K562 (cell line): ENCODE measurements around the gene PHF21A. TPM values are rescaled to one million over a fixed set of nuclear protein-coding genes. Genes with fewer than 3 reads are reported as not detected.

ENCODE experiments used
- ADNP ChIP-seq: fragments of 200-800 bp; sonication (Bioruptor generic); IDR thresholded peaks from 2 replicates; pipeline ENCODE4 v1.6.1; 2016; ENCODE audit warnings: missing genetic modification characterization, missing compliant biosample characterization
- DMBX1 ChIP-seq: fragments of 250-450 bp; sonication (Bioruptor Pico); IDR thresholded peaks from 2 replicates; pipeline ENCODE4 v1.8.0; 2022; ENCODE audit warnings: inconsistent platforms, mild to moderate bottlenecking, moderate library complexity, borderline replicate concordance
- NBN ChIP-seq: fragments of 450-650 bp; IDR thresholded peaks from 2 replicates; pipeline ENCODE4 v1.6.1; 2016; ENCODE audit warnings: low read depth, mild to moderate bottlenecking
- NFE2L1 ChIP-seq: fragments of 450-650 bp; IDR thresholded peaks from 2 replicates; pipeline ENCODE4 v1.6.1; 2016; ENCODE audit warnings: missing genetic modification characterization, low read depth, mild to moderate bottlenecking, missing compliant biosample characterization, moderate library complexity, borderline replicate concordance
- RBM22 ChIP-seq: fragments of 200-400 bp; formaldehyde crosslinking; IDR thresholded peaks from 2 replicates; pipeline ENCODE4 v1.6.1; 2018; ENCODE audit warnings: low read length, low read depth; ENCODE audit not compliant: poor library complexity, severe bottlenecking
- TARDBP ChIP-seq: fragments of 450-650 bp; IDR thresholded peaks from 2 replicates; pipeline ENCODE4 v1.6.1; 2016
- TCF3 ChIP-seq: sonication (generic); formaldehyde crosslinking; IDR thresholded peaks from 2 replicates; pipeline ENCODE4 v1.4.0; 2020; ENCODE audit warnings: mild to moderate bottlenecking, missing genetic modification reagents
- TOE1 ChIP-seq, 2 experiments: fragments of 450-650 bp in 1 of 2; sonication (generic) in 1 of 2; formaldehyde crosslinking in 1 of 2; IDR thresholded peaks; 2 replicates each; pipeline versions ENCODE4 v1.7.1 to v1.8.0; 2016 to 2022; ENCODE audit warnings: borderline replicate concordance in 2 of 2, mild to moderate bottlenecking in 2 of 2, antibody characterized with exemption in 1 of 2, inconsistent platforms in 1 of 2, low read depth in 1 of 2, missing genetic modification reagents in 1 of 2, moderate library complexity in 1 of 2
- ZFP36 ChIP-seq: fragments of 150-350 bp; IDR thresholded peaks from 2 replicates; pipeline ENCODE4 v1.6.1; 2018; ENCODE audit warnings: low read length, low read depth; ENCODE audit not compliant: partially characterized antibody
- ZFX ChIP-seq: sonication (generic); formaldehyde crosslinking; IDR thresholded peaks from 2 replicates; pipeline ENCODE4 v1.8.0; 2022; ENCODE audit warnings: mild to moderate bottlenecking, missing genetic modification reagents, moderate library complexity
- ZNF134 ChIP-seq: fragments of 250-450 bp; sonication (Bioruptor Pico); conservative IDR thresholded peaks from 2 replicates; pipeline ENCODE4 v1.4.0; 2020
- ZNF584 ChIP-seq: fragments of 200-800 bp; sonication (Bioruptor generic); IDR thresholded peaks from 2 replicates; pipeline ENCODE4 v1.6.1; 2016; ENCODE audit warnings: low read depth, mild to moderate bottlenecking, missing genetic modification characterization, missing compliant biosample characterization
- ZNF778 ChIP-seq: fragments of 450-650 bp; formaldehyde crosslinking; IDR thresholded peaks from 2 replicates; pipeline ENCODE4 v1.4.0; 2020; ENCODE audit warnings: mild to moderate bottlenecking, moderate library complexity
- polyA plus RNA-seq, 8 experiments: library from polyadenylated mRNA; depleted of rRNA in 4 of 8; stranded (reverse) in 5 of 8; unstranded in 3 of 8; fragments of >200 nt; fragmentation: Nextera tagmentation in 2 of 8; fragmentation: Illumina TruSeq in 1 of 8; extraction: Ambion mirVana in 2 of 8; extraction: Trizol in 1 of 8; gene quantifications; 2 replicates each; pipeline versions ENCODE4 v1.2.1 to v1.2.3, GENCODE V29; 2011 to 2014; ENCODE audit warnings: inconsistent platforms in 1 of 8, missing spikeins in 1 of 8
- total RNA-seq, 7 experiments: library from RNA; depleted of rRNA in 6 of 7; stranded (reverse); fragments of >200 nt in 6 of 7; fragmentation: Illumina TruSeq in 2 of 7; extraction: Trizol in 2 of 7; gene quantifications; 2 replicates each; pipeline versions ENCODE4 v1.2.1 to v1.2.3, GENCODE V29; 2011 to 2021; ENCODE audit warnings: low replicate concordance in 1 of 7
- TF ChIP-seq, protein P1 (sequence below): fragments of 450-650 bp; IDR thresholded peaks from 2 replicates; pipeline ENCODE4 v1.6.1; 2017; ENCODE audit warnings: antibody characterized with exemption
- TF ChIP-seq, protein P2 (sequence below): fragments of 450-650 bp; IDR thresholded peaks from 2 replicates; pipeline ENCODE4 v1.6.1; 2016; ENCODE audit warnings: antibody characterized with exemption
- TF ChIP-seq, protein P3 (sequence below): fragments of 200-800 bp; sonication (Bioruptor generic); IDR thresholded peaks from 2 replicates; pipeline ENCODE4 v1.6.1; 2017; ENCODE audit warnings: missing genetic modification characterization, missing compliant biosample characterization
- TF ChIP-seq, protein P4 (sequence below): fragments of 450-650 bp; IDR thresholded peaks from 2 replicates; pipeline ENCODE4 v1.7.0; 2016; ENCODE audit warnings: borderline replicate concordance
- TF ChIP-seq, protein P5 (sequence below): fragments of 450-650 bp; IDR thresholded peaks from one replicate; pipeline ENCODE4 v1.6.1; 2018; ENCODE audit warnings: mild to moderate bottlenecking, moderate library complexity; ENCODE audit not compliant: partially characterized antibody

The PHF21A gene
- total and polyA plus RNA-seq, 9 of the 15 experiments (the other 6 are each of a cell fraction or from before 2014, with no cell fraction given) = 1.5 to 32.4 (median 10.7) TPM

DNA sequence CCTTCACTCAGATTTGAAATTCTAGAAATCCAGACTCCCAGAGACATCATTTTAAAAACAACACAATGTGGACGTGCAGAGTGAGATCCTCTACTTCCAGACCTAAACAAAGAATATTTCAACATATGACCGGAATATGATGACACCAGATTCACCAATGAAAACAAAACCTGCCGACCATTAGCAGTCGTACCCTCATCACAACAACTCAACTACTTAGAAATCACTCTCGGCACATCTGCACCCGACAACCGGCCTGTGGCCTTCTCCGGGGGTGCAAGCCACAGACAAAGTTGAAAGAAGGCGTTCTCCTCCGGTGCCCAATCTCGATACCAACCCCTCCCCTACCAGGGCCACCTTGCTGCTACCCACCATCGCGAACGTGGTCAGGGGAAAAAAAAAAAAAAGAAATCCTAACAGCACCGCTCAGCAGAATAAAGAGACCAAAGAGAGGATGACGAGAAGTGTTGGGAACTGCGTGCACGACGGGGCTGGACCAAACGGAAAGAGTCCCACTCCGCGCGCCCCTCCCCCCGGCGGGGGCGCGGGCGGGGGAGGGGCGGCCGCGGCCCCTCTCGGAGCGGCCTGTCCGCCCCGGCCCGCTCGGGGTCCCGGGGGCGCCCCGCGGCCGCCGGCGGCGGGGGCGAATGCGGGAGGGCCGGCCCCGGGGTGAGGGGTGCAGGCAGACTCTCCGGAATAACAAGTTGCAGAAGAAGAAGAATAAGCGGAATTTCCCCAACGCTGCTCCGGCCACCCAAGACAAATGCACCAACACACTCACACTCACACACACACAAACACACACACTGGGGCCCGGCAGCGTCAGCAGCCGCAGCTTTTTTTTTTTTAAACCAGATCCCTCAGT, 1.7 kb downstream of the PHF21A start (continued):
- TF ChIP-seq, protein P1, sequence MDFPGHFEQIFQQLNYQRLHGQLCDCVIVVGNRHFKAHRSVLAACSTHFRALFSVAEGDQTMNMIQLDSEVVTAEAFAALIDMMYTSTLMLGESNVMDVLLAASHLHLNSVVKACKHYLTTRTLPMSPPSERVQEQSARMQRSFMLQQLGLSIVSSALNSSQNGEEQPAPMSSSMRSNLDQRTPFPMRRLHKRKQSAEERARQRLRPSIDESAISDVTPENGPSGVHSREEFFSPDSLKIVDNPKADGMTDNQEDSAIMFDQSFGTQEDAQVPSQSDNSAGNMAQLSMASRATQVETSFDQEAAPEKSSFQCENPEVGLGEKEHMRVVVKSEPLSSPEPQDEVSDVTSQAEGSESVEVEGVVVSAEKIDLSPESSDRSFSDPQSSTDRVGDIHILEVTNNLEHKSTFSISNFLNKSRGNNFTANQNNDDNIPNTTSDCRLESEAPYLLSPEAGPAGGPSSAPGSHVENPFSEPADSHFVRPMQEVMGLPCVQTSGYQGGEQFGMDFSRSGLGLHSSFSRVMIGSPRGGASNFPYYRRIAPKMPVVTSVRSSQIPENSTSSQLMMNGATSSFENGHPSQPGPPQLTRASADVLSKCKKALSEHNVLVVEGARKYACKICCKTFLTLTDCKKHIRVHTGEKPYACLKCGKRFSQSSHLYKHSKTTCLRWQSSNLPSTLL = no peak
- TF ChIP-seq, protein P2, sequence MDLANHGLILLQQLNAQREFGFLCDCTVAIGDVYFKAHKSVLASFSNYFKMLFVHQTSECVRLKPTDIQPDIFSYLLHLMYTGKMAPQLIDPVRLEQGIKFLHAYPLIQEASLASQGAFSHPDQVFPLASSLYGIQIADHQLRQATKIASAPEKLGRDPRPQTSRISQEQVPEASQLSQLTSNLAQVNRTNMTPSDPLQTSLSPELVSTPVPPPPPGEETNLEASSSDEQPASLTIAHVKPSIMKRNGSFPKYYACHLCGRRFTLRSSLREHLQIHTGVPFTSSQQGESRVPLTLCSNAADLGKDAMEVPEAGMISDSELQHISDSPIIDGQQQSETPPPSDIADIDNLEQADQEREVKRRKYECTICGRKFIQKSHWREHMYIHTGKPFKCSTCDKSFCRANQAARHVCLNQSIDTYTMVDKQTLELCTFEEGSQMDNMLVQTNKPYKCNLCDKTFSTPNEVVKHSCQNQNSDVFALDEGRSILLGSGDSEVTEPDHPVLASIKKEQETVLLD = 0 out of 2 replicates have a peak, but pooled peaks have one; percentile 37
- TF ChIP-seq, protein P3, sequence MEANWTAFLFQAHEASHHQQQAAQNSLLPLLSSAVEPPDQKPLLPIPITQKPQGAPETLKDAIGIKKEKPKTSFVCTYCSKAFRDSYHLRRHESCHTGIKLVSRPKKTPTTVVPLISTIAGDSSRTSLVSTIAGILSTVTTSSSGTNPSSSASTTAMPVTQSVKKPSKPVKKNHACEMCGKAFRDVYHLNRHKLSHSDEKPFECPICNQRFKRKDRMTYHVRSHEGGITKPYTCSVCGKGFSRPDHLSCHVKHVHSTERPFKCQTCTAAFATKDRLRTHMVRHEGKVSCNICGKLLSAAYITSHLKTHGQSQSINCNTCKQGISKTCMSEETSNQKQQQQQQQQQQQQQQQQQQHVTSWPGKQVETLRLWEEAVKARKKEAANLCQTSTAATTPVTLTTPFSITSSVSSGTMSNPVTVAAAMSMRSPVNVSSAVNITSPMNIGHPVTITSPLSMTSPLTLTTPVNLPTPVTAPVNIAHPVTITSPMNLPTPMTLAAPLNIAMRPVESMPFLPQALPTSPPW (CRISPR knock-in tag) = peak; percentile 76
- TF ChIP-seq ZNF134 (CRISPR knock-in tag) = no peak
- no peak for TF ChIP-seq DMBX1
- peak; percentile 59; the same call in 1 of the 2 replicates for TF ChIP-seq NBN
- TF ChIP-seq ZFX (CRISPR knock-in tag) = peak; percentile 67
- no peak for TF ChIP-seq RBM22
- TF ChIP-seq TARDBP = no peak
- TF ChIP-seq NFE2L1 (tag) = no peak
- TF ChIP-seq ZNF778 (CRISPR knock-in tag) = no peak
- no peak for TF ChIP-seq ZNF584 (CRISPR knock-in tag)
- TF ChIP-seq, protein P4, sequence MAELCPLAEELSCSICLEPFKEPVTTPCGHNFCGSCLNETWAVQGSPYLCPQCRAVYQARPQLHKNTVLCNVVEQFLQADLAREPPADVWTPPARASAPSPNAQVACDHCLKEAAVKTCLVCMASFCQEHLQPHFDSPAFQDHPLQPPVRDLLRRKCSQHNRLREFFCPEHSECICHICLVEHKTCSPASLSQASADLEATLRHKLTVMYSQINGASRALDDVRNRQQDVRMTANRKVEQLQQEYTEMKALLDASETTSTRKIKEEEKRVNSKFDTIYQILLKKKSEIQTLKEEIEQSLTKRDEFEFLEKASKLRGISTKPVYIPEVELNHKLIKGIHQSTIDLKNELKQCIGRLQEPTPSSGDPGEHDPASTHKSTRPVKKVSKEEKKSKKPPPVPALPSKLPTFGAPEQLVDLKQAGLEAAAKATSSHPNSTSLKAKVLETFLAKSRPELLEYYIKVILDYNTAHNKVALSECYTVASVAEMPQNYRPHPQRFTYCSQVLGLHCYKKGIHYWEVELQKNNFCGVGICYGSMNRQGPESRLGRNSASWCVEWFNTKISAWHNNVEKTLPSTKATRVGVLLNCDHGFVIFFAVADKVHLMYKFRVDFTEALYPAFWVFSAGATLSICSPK = 0 out of 2 replicates have a peak, but pooled peaks have one; percentile 64
- TF ChIP-seq, protein P5, sequence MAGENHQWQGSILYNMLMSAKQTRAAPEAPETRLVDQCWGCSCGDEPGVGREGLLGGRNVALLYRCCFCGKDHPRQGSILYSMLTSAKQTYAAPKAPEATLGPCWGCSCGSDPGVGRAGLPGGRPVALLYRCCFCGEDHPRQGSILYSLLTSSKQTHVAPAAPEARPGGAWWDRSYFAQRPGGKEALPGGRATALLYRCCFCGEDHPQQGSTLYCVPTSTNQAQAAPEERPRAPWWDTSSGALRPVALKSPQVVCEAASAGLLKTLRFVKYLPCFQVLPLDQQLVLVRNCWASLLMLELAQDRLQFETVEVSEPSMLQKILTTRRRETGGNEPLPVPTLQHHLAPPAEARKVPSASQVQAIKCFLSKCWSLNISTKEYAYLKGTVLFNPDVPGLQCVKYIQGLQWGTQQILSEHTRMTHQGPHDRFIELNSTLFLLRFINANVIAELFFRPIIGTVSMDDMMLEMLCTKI = no peak
- TF ChIP-seq TCF3 = no peak
- no peak for TF ChIP-seq ADNP (tag)
- TF ChIP-seq TOE1 (IDR thresholded peaks at IDR 0.05; ENCODE audit: borderline replicate concordance) = no peak
- TF ChIP-seq TOE1 (CRISPR knock-in tag; IDR thresholded peaks at IDR 0.05; ENCODE audit: borderline replicate concordance, low read depth) = no peak
- no peak for TF ChIP-seq ZFP36
